ENCODE measurements around the gene ZWILCH. TPM values are rescaled to one million over a fixed set of nuclear protein-coding genes. Genes with fewer than 3 reads are reported as not detected.

ZWILCH gene
- total RNA-seq, 4 donors from 2014 or later = 2.4 to 26.1 (median 7.0) TPM

DNA sequence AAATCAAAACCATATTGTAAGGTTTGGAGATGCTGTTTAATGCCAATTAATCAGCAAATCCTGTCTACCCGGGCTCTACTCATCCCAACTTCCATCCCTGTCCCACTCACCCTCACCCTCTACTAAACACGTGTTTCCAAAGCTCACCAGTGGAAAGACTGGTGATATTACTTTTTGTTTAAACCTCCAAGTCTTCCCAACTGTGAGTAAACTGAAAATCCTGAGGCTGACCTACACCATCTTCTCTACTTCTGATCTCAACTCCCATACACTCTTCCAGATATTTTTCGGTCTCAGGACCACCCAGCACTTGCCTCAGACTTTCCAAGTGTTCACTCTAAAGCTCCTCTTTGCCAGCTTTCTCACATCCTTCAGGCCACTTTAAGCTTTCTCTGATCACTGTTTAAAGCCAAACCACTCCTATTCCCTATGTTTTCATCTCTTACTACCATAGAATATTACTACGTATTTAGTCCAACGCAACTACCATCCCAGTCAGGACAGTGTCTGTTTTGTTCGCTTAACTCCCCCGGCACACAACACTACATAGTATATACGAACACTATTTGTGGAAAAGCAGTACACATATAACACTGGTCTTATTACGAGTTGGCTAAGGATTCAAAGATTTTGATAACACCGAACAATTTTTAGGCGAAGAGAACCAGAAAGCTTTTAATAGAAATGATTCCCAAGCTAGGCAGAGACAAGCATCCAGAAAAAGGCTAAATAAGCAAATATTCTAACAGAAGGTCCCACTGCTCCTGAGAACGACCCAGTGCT lies 1.2 kb upstream of the ZWILCH start:
- intact Hi-C loops (cut with DNase I; ENCODE audit: low total_unique reads) = no loop called here
- no peaks in the 10 kb centered on the region for H3K9me3 ChIP-seq
- H3K27ac ChIP-seq = peak overlapping the region; percentile 87 to 93
- no peaks in the 10 kb centered on the region for H3K36me3 ChIP-seq
- peaks cover 4 to 7% of the 10 kb centered on the region in 2 donors for H3K4me1 ChIP-seq
- no peaks in the 10 kb centered on the region for H3K27me3 ChIP-seq
- H3K4me3 ChIP-seq = peak overlapping the region; percentile 79 to 95
- DNase-seq = no peak
- TF ChIP-seq, protein P1, sequence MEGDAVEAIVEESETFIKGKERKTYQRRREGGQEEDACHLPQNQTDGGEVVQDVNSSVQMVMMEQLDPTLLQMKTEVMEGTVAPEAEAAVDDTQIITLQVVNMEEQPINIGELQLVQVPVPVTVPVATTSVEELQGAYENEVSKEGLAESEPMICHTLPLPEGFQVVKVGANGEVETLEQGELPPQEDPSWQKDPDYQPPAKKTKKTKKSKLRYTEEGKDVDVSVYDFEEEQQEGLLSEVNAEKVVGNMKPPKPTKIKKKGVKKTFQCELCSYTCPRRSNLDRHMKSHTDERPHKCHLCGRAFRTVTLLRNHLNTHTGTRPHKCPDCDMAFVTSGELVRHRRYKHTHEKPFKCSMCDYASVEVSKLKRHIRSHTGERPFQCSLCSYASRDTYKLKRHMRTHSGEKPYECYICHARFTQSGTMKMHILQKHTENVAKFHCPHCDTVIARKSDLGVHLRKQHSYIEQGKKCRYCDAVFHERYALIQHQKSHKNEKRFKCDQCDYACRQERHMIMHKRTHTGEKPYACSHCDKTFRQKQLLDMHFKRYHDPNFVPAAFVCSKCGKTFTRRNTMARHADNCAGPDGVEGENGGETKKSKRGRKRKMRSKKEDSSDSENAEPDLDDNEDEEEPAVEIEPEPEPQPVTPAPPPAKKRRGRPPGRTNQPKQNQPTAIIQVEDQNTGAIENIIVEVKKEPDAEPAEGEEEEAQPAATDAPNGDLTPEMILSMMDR (IDR thresholded peaks at IDR 0.05) = no peak
- no peak for TF ChIP-seq POLR2A (IDR thresholded peaks at IDR 0.05)

DNA sequence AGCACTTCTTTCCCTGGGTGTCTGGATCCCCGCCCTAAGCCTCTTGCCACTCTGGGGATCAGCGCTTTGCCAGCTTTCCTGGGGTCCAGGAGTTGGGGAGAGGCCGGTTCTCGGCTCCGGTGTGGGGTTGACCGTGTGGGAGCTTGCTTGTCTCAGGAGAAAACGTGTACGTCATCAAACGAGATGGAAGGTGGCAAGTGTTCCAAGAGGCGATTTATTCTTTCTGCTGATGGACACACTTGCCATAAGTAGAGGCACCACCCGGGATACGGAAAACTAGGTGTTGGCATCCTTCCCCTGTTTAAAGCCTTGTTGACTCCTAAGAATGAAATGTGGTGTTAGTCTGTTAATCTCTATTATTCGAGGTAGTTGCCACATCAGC lies 295 bp downstream of the ZWILCH start:
- H3K4me3 ChIP-seq = peak overlapping the region; percentile 79 to 95
- no peak for DNase-seq
- no peaks in the 10 kb centered on the region for H3K36me3 ChIP-seq
- no peaks in the 10 kb centered on the region for H3K9me3 ChIP-seq
- no peaks in the 10 kb centered on the region for H3K27me3 ChIP-seq
- TF ChIP-seq, protein P1 (IDR thresholded peaks at IDR 0.05) = no peak
- no peak for TF ChIP-seq POLR2A (IDR thresholded peaks at IDR 0.05)
- H3K27ac ChIP-seq = peak overlapping the region; percentile 87 to 93
- H3K4me1 ChIP-seq = peaks cover 4 to 7% of the 10 kb centered on the region in 2 donors
- intact Hi-C loops (cut with DNase I; ENCODE audit: low total_unique reads) = no loop called here

DNA sequence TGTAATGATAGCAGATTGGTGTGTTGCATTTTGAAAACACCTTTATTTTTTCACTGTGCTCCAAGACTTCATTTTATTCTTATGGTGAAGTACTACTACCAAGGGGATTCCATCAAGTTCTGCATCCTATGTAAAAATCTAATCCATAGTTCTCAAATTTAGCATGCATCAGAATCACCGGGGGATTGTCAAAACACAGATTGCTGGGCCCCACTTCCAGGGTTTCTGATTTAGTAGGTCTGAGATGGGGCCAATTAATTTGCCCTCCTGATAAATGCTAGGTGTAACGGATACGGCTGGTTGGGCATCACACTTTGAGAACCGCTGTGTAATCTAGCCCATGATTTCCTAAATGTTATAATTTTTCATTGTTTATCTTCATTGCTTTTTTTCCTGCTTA lies 692 bp downstream of the ZWILCH start:
- Histone ChIP-seq H3K4me3 (peak overlapping the region in 1 of 2 donors; percentile 79), H3K4me1 (peaks cover 4 to 7% of the 10 kb centered on the region in 2 donors), H3K27me3 (no peaks in the 10 kb centered on the region), H3K27ac (peak overlapping the region in 1 of 2 donors; percentile 87), H3K9me3 (no peaks in the 10 kb centered on the region), H3K36me3 (no peaks in the 10 kb centered on the region)
- intact Hi-C loops (cut with DNase I; ENCODE audit: low total_unique reads) = no loop called here
- DNase-seq = no peak
- TF ChIP-seq POLR2A (IDR thresholded peaks at IDR 0.05) = no peak
- TF ChIP-seq, protein P1 (IDR thresholded peaks at IDR 0.05) = no peak

DNA sequence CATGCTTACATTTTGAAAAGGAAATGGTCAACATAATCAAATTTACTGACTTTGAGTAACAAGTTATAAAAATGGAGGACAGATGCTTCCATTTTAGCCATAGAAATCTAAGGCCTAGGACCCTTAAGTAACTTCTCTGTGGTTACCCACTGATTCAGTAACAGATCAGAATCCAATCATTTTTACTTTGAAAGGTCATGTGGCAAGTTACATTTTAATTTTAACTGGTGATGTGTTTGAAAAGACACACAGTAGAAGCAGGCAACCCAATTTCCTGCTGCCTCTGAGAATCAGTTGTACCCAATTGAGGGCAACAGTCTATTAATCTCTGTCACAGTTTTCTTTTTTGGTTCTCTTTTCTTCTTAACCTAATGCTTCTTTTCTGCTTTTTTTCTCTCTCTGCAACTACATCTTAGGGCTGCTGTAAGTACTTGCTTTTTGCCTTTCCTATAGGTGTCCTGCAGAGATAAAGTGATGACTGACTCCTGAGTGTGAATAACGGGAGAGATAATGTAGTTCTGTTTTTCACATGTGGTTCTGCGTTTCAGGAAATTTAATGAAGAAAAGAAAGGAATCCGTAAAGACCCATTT lies 3.3 kb downstream of the ZWILCH start:
- no peak overlapping the region for H3K4me3 ChIP-seq
- intact Hi-C loops (cut with DNase I; ENCODE audit: low total_unique reads) = no loop called here
- H3K27me3 ChIP-seq = no peaks in the 10 kb centered on the region
- no peak for DNase-seq
- peaks cover 0 to 3% of the 10 kb centered on the region in 2 donors for H3K4me1 ChIP-seq
- no peak overlapping the region for H3K27ac ChIP-seq
- no peaks in the 10 kb centered on the region for H3K9me3 ChIP-seq
- no peak for TF ChIP-seq POLR2A (IDR thresholded peaks at IDR 0.05)
- TF ChIP-seq, protein P1 (IDR thresholded peaks at IDR 0.05) = no peak
- H3K36me3 ChIP-seq = no peaks in the 10 kb centered on the region

DNA sequence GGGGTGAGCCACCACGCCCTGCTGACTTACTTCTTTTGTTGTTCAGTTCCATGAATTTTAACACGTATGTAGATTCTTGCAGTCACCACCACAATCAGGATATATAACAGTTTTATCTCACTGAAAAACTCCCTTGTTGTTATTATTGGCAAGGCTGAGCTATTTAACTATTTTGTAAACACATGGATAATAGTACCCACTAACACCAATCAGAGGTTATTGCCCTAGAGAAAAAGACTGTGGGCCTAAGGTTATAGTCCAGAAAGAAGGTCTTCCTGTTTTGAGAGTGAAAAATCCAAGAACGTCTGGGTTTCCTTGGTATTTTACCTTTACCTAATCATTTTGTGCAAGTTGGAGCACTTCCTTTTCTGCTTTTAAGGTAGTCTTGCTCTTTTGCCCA lies 9.5 kb downstream of the ZWILCH start:
- Histone ChIP-seq H3K4me3 (no peak overlapping the region), H3K27ac (no peak overlapping the region), H3K27me3 (no peaks in the 10 kb centered on the region), H3K36me3 (no peaks in the 10 kb centered on the region), H3K9me3 (no peaks in the 10 kb centered on the region), H3K4me1 (no peaks in the 10 kb centered on the region)
- DNase-seq = no peak
- intact Hi-C loops (cut with DNase I; ENCODE audit: low total_unique reads) = no loop called here
- TF ChIP-seq, protein P1 (IDR thresholded peaks at IDR 0.05) = no peak
- TF ChIP-seq POLR2A (IDR thresholded peaks at IDR 0.05) = no peak
